HG03378 (cell line): ENCODE data around the gene VPS41.
"Not testable (repeated sequence)": the region's sequence is repeated elsewhere in the genome, so short reads cannot be mapped to it uniquely, and the experiment has no call there.

Experiments
- ATAC-seq: cut with Tn5 transposase; IDR thresholded peaks from one replicate; pipeline ENCODE4 v1.9.1; 2021; ENCODE audit warnings: mild to moderate bottlenecking, moderate library complexity; ENCODE audit not compliant: unreplicated experiment

The VPS41 gene

DNA sequence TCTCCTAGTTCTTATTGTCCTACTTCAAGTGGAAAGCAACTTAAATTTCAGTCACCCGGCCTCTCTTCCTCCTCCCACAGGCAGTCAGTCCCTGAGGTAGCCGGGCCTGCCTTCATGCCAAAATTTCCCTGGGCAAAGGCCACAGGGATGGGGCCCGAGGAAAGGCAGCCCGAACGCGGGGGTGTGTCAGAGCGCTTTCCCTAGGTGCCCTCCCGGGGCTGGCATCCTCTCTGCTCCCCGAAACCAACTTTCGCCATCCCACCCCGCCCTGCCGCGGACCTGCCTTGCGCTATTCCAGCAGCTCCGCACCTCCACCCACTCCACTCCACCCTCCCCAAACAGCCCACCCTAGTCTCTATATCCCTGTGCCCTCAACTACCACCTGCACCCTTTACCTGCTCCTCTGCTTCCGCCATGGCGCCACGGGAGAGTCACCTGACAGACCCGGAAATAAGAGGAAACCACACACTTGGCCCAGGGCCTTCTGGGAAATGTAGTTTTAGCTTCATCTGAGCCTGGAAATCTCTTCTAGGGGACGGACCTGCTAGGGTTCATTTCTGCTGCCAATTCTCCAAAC lies at the start of gene VPS41:
TSS of gene VPS41 (minus strand) at position 433 of the 577 bp plus-strand sequence. CDS start at position 416, 17 bp downstream.
- peak; percentile 97 for ATAC-seq

DNA sequence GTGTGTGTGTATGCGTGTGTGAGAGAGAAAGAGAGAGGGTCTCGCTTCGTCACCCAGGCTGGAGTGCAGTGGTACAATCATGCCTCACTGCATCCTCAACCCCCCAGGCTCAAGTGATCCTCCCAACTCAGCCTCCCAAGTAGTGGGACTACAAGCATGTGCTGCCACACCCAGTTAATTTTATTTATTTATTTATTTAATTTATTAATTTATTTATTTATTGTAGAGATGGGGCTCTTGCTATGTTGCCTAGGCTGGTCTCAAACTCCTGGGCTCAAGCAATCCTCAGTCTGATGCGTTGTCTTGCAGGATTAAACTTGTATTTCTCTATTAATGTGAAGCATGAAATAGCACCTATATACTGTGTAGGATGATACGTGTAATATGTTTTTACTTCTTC lies 46.9 kb upstream of the VPS41 start:
- no peak for ATAC-seq

DNA sequence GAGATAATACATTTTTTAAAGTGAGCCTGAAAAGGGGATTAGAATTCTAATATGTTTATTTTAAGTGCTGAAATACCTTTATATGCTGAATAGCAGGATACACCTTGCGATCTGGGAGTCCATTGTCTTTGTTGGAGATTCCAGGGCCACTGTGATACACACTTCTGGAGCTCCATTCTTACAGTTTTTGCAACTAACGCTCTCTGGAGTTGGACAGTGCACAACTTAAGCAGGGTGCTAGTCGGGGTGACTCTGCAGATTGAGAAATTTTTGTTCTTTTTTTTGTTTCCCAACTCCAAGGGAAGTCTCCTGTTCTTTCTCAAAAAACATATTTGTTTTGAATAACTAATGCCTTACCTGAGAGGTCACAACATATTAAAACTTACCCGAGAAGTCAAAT lies 45.0 kb upstream of the VPS41 start:
- ATAC-seq, result no peak

DNA sequence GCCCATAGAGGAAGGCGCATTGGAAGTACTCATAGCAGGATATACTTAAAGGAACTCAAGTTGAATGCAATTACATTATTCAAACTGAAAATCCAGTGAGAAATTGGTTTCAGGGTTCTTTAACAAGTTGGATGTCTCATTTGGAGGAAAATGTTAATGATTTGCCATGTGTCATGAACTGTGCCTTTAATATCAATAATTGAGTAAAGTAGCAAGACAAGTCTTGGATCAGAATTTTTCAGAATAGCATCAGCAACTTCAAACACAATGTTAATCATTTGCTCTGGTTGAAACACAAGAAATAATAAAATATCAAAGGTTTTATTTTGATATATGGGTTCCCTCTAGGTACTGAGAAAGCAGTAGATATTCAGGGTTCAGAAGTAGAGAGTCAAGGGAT lies 44.2 kb upstream of the VPS41 start:
- ATAC-seq, result no peak

DNA sequence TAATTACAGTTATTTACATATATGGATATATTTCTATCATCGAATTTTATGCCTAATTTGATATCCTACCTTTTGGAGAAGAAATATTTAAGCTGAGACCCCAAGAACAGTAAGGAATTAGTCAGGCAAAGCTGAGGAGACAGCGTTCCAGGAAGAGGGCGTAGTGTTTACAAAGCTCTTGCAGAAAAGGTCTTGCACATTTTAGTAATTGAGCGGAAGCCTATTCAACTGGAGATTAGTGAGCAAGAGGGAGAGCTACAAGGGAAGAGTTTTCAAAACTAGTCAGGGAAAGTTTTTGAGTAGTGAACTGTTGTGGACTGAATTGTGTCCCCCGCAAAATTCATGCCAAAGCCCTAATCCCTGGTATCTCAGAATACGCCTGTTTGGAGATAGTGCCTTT lies 42.2 kb upstream of the VPS41 start:
- no peak for ATAC-seq

DNA sequence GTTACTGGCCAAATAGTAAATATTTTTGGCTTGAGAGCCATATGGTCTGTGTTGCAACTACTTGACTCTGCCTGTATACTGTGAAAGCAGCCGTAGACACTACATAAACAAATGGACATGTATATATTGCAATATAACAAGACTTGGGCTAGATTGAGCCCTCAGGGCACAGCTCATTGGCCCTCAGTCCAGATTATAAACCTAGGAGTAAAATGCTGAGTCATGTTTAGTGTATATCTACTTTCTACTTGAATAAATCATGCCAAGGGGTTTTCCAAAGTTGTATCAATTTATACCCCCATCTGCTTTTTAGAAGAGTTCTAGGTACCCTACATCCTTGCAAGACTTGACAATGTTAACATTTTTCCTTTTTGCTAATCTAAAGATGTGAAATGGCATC lies 41.3 kb upstream of the VPS41 start:
- no peak for ATAC-seq

DNA sequence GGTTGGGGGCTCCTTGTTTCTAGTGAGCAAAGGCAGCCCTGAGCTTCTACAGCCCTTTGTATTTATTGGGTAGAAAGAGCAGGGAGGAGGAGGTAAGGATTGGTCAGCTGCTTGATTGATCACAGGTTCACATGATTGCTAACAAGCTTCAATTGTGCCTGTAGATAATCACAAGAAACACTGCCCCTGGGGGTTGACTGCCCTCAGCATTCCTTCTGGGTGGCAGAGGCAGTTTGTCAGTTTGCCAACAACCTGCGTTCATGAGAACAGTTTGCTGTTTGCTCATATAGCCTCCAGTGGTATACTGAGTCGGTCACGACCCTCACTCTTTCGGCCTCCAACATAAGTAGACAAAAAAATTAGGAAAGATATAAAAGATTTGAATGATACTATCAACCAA lies 38.5 kb upstream of the VPS41 start:
- not testable (repeated sequence) for ATAC-seq

DNA sequence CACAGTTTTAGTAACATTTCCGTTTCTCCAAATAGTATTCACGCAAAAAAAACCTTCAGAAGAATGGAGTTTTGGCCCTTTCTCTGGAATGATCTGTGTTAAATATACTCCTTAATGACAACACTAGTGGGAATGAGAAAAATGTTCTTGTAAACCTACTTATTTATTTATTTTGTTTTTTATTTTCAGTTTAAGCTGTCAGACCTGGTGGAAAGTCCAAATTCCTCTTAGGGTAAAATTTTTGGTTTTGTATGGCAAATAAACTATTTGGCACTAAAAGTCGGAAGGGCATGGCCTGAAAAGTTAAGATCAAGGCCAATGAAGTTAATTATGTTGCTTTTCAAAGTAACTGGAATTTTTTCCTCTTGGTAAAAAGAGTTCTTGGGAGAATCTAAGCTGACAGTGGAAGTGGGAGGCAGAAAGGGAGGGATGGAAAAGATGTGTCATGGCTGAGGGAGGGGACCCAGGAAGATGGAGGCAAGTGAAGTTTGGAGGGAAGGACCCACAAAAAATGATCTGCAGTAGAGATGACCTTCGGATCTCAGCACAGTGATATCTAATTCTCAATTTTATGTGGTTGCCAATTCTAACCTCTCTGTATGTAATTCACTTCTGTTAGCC lies 33.5 kb upstream of the VPS41 start:
- ATAC-seq, result no peak

DNA sequence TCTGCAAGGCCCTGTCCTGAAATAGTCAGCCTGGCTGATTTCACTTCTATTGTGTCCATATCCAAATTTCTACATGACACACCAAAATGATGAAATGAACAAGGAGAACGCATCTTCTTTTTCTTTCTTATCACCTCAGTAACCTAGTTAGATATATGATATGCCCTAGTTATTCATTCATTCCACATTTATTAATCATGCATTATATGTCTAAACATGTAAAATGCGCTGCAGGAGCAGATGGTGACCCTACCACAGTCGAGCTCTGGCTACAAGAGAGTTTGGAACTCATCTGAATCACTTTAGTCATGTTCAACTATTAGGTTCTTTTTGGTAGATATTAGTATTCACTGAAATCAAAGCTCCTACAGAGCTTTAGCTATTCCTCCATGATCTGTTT lies 31.8 kb upstream of the VPS41 start:
- no peak for ATAC-seq

DNA sequence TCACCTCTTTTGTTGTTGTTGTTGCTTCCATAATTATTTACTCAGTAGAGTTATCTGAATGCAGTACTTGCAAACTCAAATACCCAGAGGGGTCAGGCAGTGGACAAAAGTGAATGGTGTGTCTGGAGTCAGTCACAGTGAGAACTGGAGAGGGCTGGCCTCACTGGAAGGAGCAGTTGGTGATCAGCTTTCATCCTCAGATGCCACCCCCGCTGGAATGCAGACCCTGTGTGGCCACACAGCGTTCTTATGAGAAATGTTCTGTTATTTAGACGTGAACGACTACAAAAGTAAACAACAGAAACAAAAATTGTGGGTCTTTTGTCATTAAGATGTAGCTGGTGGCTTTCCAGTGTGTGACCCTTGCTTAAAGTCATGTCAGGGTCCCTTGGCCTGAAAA lies 29.6 kb upstream of the VPS41 start:
- ATAC-seq, result no peak

DNA sequence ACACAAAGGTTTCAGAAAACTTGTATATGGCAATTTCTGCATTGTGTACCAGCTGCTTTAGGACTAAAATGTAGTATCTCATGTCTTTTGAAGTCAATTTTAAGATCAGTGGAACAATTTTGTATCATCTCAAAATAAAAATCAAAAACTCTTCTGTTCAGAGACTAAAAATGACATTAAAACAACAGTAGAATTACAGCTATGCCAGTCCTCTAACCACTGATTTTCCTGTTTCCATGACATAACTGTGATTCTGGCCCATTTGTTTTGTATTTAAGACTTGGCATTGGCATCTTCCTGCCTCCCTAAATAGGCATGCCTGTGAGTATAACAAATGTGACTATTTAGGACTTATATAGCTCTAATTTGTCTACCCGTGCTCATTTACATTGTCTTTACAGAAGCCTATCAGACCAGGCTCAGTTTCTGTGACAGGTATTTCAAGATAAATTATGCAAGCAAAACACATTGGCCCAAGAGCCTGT lies 29.1 kb upstream of the VPS41 start:
- ATAC-seq, result no peak

DNA sequence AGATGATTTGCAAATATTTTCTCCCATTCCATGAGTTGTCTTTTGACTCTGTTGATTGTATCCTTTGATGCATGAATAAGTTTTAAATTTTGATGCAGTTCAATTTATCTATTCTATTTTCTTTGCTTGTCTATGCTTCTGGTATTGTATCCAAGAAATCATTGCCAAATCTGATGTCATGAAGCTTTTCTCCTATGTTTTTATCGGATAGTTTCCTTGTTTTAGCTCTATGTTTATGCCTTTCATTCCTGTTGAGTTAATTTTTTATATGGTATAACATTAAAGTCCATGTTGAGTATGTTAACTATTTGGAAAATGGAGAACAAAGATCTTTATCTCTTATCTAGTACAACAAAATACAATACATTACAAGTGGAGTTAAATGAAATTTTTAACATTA lies 27.6 kb upstream of the VPS41 start:
- no peak for ATAC-seq

DNA sequence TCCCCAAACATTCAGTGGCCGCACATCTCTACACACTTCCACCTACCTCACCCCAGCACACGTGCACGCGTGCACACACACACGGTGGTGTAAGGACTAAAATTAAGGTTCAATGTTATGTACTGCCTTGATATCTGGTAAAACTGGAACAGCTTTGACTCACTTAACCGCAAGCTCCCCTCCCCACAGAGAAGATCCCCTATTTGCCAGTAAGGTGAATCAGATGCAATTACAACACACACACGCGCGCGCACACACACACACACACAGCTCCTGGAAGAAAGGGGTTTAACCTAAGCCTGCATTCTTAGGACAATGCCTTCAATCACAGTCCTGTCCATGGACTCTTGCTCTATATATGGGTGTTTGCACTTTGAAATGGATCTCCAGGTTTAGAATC lies 25.5 kb upstream of the VPS41 start:
- no peak for ATAC-seq

DNA sequence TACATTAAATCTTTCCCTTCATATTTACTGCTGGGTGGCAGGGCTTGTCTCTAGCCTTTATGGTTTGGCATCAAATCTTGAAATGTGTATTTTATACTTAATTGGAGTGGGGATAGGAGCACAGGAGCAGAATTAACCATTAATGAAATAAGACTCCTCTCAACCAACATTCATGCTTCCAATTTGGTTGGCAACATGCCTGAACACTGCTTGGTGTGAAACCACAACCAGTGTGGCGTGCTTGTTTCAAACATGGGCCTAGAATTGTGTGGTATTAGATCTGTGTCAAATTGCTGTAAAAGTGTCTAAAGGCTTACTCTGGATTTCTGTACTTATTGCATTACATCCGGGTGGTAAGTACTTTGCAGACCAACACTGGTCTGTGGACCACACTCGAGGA lies 25.1 kb upstream of the VPS41 start:
- no peak for ATAC-seq

DNA sequence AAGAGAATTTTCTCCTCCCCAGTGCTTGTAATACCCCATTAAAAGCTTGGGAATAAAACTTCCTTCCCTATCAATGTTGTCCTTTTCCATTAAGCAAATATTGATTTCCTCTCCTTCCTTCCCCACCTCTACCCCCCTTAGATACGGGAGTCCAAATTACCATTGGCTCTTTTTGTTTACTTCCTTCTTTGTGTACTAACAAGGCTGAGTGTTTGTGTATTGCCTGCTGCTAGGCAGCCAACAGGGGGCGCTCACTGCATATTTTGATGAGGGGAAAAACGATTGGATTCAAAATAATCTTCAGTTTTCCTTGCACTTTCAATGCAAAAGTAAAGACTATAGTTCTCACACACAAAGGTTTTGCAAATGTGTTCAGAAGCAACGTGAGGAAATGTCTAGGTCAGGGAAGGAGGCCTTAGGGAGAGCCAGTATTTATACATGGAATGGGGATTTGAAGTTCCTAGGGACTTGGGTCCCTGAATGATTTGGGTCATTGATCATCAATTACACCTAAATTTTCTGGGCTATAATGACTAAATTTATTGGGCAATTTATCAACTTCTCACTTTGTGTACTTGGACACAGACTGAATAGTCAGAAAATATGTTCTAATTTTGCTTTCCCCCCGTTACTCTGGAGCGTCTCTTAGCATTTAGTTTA lies 23.6 kb upstream of the VPS41 start:
- ATAC-seq, result peak; percentile 75

DNA sequence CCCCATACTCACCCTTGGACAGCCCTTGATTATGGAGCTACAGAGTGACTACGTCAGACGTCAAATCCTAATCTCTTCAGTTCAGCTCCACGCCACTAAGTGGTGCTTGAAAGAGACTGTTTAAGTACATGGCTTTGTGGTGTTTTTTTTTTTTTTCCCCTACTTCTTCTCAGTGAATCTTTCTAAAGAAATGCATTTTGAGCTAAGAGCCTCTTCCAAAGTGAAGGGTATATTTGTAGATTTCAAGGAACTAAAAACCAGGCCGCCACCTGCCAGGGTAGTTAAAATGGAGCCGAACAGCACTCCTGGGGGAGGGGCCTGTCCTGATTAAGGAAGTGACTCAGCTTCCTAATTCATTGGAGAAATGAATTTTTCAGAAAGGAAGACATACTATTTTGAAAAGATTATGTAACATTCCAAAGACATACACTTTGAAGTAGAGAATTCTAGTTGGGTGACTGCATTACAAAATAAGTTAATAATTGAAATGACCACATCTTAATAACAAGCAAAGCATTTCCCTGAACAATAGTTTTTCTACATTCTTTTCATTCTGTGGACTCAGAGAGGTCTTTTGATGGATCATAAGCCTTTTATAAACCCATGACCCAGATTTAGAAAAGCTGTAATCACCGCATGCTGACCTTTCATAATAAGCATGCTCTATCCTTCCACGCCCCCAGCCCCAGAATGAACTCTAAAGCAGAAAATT lies 20.6 kb upstream of the VPS41 start:
- no peak for ATAC-seq

DNA sequence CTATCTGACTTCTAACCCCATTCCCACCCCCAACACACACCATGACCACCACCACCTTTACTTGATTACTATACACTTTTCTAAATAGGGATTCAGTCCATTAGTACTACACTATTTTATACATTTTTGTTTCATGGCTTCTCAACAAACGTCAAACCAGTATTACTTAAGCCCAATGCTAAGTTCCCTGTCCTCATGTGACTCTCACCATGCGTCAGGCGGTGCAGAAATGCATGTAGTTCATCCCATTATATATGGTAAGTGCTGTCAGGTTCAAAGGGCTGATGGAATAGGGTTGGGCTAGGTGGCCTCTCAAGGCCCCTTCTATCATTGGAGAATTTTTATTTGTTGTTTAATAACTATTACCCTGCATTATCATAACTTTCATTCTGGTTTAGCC lies 19.5 kb upstream of the VPS41 start:
- no peak for ATAC-seq

DNA sequence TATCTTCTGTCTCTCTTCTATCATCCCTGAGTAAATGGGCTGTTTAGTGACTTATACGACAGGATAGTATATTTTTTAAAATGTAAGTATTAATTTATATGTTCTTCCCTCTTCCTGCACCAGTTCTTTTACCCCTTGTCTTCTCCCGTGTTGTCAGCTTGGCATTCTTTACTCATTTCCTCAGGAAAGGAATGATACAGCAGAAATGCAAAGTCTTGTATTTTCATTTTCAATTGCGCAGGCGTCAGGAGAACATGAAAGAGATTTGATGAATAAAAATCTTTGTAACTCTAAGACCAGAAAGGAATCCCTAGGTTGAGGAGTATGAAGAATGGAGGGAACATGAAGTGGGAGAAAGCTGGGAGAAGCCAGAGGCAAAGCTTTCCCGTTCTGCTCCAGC lies 18.8 kb upstream of the VPS41 start:
- no peak for ATAC-seq

DNA sequence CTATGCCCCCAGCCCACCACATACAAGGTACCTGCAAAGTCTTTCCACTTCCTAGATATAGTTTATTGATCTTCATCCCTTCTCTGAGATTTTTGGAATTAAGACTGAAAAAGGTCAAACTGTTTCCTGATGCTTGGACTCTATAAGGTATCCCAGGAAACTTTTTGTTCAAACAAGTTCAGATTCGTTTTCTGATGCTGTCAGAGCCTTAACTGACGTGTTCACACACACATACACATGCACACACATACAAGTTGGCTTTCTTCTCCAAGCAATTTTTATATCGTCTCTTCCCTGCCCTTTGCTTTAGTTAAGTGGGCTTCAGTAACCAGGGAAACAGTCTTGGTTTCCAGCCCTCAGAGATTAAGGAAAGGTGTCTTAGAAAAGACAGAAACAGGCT lies 11.7 kb upstream of the VPS41 start:
- no peak for ATAC-seq

DNA sequence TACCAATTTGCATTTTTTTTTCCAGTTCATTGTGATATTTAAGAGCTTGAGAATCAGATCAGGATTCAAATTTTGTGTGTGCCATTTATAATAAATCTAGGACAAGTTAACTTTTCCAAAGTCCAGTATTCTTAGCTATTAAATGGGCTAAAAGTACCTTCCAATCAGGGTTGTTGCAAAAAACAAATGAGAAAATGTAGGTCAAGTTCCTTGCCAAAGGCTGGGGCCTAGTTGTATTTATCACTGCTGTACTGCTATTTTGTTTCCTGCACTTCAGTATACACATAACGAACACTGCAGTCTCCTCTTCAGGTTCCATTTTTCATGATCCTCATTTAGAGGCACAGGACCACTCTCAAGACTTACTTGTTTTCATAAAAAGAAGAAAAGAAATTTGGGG lies 7.4 kb upstream of the VPS41 start:
- no peak for ATAC-seq

DNA sequence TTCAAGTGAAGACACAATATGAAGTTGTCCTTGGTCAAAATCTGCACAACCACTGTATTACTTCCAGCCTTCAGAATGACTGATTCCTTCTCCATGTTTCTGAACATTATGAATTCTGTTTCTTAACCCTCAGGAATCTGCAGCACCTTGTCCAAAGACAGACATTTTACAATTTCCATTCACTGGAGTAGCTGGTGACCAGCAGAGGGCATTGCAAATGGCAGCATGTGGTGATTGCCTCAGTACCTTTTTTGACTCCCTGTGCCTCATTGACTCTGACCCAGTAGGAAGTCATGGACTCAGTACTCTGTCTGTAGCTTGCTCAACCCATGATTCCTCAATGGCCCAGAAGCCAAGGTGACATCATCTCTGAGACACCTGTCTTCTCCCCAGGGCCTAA lies 879 bp upstream of the VPS41 start:
- no peak for ATAC-seq

DNA sequence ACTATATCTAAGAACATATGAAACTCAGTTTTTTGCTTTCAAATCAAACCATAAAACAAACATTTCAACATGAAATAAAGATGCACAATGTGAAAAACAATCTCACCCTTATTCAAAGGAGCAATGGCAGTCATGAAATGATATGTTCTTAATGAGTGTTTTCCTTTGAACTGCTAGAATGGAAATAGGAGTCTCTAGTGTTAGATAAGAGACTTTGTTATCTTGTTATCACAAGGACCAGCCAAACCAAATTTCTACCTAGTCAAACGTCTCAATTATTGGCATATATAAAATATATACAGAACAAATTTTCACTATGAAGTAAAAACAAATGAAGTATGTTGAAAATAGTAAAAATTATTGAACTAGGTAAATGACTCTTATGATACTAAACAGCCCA lies 1.2 kb downstream of the VPS41 start:
- ATAC-seq, result no peak
